H1 (cell line): ENCODE data around the gene FSCN2. TPM values are rescaled to one million over a fixed set of nuclear protein-coding genes. Genes with fewer than 3 reads are reported as not detected.

Experiments
- CTCF ChIA-PET: fragments of 300-600 bp; sonication (Branson Sonifier 250); formaldehyde crosslinking; loops from one replicate; lab custom pipeline; 2021; ENCODE audit not compliant: partially characterized antibody; lab: Charles Lee
- POLR2A ChIA-PET: fragments of 300-600 bp; sonication (Branson Sonifier 250); formaldehyde crosslinking; loops from one replicate; lab custom pipeline; 2021; ENCODE audit warnings: inconsistent platforms; ENCODE audit not compliant: partially characterized antibody; lab: Charles Lee
- DNase-seq, 2 experiments: peaks; one replicate each; pipeline versions ENCODE4 v3.0.0 to v3.0.0-alpha.2; 2010 to 2022; ENCODE audit warnings: low spot score in 2 of 2, low read depth in 1 of 2, mixed read lengths in 1 of 2
- FAIRE-seq: peaks from 2 replicates; lab custom pipeline; 2011; peaks lifted over from hg19 to GRCh38; lab: Jason Lieb, UNC
- H2AFZ ChIP-seq: 2 replicates; pipeline ENCODE4 v1.8.1; 2012; ENCODE audit warnings: low read length, inconsistent platforms
- H2AK5ac ChIP-seq: 2 replicates; pipeline ENCODE4 v1.6.1; 2013; ENCODE audit warnings: low read depth, low read length
- H2BK120ac ChIP-seq: replicated peaks from 2 replicates; pipeline ENCODE3; 2013; ENCODE audit warnings: low read depth, low read length, inconsistent platforms
- H2BK12ac ChIP-seq: 2 replicates; pipeline ENCODE4 v1.6.1; 2013; ENCODE audit warnings: low read depth, low read length
- H2BK15ac ChIP-seq: 2 replicates; pipeline ENCODE4 v1.6.1; 2013; ENCODE audit warnings: low read length
- H2BK20ac ChIP-seq: 2 replicates; pipeline ENCODE4 v1.6.1; 2013; ENCODE audit warnings: low read length
- H2BK5ac ChIP-seq: 2 replicates; pipeline ENCODE4 v1.6.1; 2013; ENCODE audit warnings: low read depth, low read length
- H3K14ac ChIP-seq: 2 replicates; pipeline ENCODE4 v1.6.1; 2013; ENCODE audit warnings: inconsistent platforms; ENCODE audit not compliant: insufficient read length
- H3K18ac ChIP-seq: 2 replicates; pipeline ENCODE4 v1.6.1; 2013; ENCODE audit warnings: low read length; ENCODE audit errors: extremely low read depth
- H3K23ac ChIP-seq: 2 replicates; pipeline ENCODE4 v1.6.1; 2013; ENCODE audit warnings: inconsistent platforms; ENCODE audit not compliant: insufficient read length
- H3K23me2 ChIP-seq: 2 replicates; pipeline ENCODE4 v1.6.1; 2013; ENCODE audit warnings: low read depth, low read length
- H3K27ac ChIP-seq: 2 replicates; pipeline ENCODE4 v1.6.1; 2011; ENCODE audit warnings: low read depth, low read length, inconsistent platforms
- H3K27me3 ChIP-seq, 4 experiments: replicated peaks in 1 of 4; 1 replicate in 1 of 4; 2 replicates in 3 of 4; pipeline versions ENCODE4 v1.6.1 to v1.8.1; 2011 to 2013; ENCODE audit warnings: low read length in 3 of 4, mild to moderate bottlenecking in 3 of 4, inconsistent platforms in 2 of 4, mixed read lengths in 2 of 4, moderate library complexity in 1 of 4; ENCODE audit not compliant: control insufficient read depth in 3 of 4, insufficient read depth in 3 of 4; ENCODE audit errors: extremely low read depth in 1 of 4
- H3K36me3 ChIP-seq, 4 experiments: 2 replicates each; pipeline versions ENCODE4 v1.6.1 to v1.8.1; 2011 to 2013; ENCODE audit warnings: mild to moderate bottlenecking in 4 of 4, low read length in 3 of 4, moderate library complexity in 2 of 4, control low read depth in 1 of 4, inconsistent platforms in 1 of 4; ENCODE audit not compliant: insufficient read depth in 4 of 4, control insufficient read depth in 2 of 4
- H3K4ac ChIP-seq: replicated peaks from 2 replicates; pipeline ENCODE3; 2013; ENCODE audit warnings: low read length, low read depth, mixed read lengths, inconsistent platforms; ENCODE audit not compliant: insufficient read length
- H3K4me1 ChIP-seq, 4 experiments: replicated peaks in 1 of 4; 1 replicate in 1 of 4; 2 replicates in 3 of 4; pipeline versions ENCODE4 v1.6.1 to v1.8.1; 2011 to 2013; ENCODE audit warnings: low read length in 3 of 4, inconsistent platforms in 2 of 4, mixed read lengths in 1 of 4; ENCODE audit not compliant: insufficient read depth in 4 of 4, control insufficient read depth in 3 of 4
- H3K4me2 ChIP-seq, 2 experiments: 2 replicates each; pipeline versions ENCODE4 v1.6.1 to v1.8.1; 2011 to 2013; ENCODE audit warnings: low read depth in 2 of 2, low read length in 2 of 2, control low read depth in 1 of 2, inconsistent platforms in 1 of 2, mild to moderate bottlenecking in 1 of 2; ENCODE audit not compliant: insufficient read depth in 1 of 2
- H3K4me3 ChIP-seq, 4 experiments: fragments of 200-600, 300-600 bp in 1 of 4; sonication (generic), shearing (Covaris generic), sonication (Bioruptor Twin) in 1 of 4; 2 replicates each; pipeline versions ENCODE4 v1.5.1 to v1.8.1; 2011 to 2016; ENCODE audit warnings: low read length in 4 of 4, low read depth in 3 of 4, control low read depth in 2 of 4, inconsistent platforms in 2 of 4, mild to moderate bottlenecking in 2 of 4, mixed read lengths in 1 of 4, moderate library complexity in 1 of 4; ENCODE audit not compliant: insufficient read depth in 2 of 4; ENCODE audit errors: extremely low read depth in 1 of 4
- H3K56ac ChIP-seq: replicated peaks from 2 replicates; pipeline ENCODE3; 2013; ENCODE audit warnings: low read depth, mild to moderate bottlenecking, mixed read lengths, low read length, inconsistent platforms; ENCODE audit not compliant: insufficient read length
- H3K79me1 ChIP-seq: 2 replicates; pipeline ENCODE4 v1.6.1; 2013; ENCODE audit warnings: low read depth, low read length, control low read depth
- H3K79me2 ChIP-seq, 2 experiments: 2 replicates each; pipeline versions ENCODE4 v1.6.1 to v1.8.1; 2012 to 2013; ENCODE audit warnings: low read length in 2 of 2, mild to moderate bottlenecking in 2 of 2, inconsistent platforms in 1 of 2; ENCODE audit not compliant: insufficient read depth in 2 of 2, control insufficient read depth in 1 of 2
- H3K9ac ChIP-seq, 4 experiments: replicated peaks in 1 of 4; 1 replicate in 1 of 4; 2 replicates in 3 of 4; pipeline versions ENCODE4 v1.6.1 to v1.8.1; 2011 to 2013; ENCODE audit warnings: low read depth in 3 of 4, low read length in 3 of 4, control low read depth in 2 of 4, mild to moderate bottlenecking in 2 of 4, moderate library complexity in 2 of 4, inconsistent platforms in 1 of 4; ENCODE audit errors: extremely low read depth in 1 of 4
- H3K9me3 ChIP-seq, 2 experiments: 2 replicates each; pipeline versions ENCODE4 v1.6.1 to v1.8.1; 2012 to 2013; ENCODE audit warnings: mild to moderate bottlenecking in 2 of 2, moderate library complexity in 2 of 2, control low read depth in 1 of 2, inconsistent platforms in 1 of 2, low read depth in 1 of 2, low read length in 1 of 2, mixed read lengths in 1 of 2; ENCODE audit not compliant: insufficient read depth in 2 of 2
- H4K20me1 ChIP-seq, 2 experiments: replicated peaks in 1 of 2; 2 replicates each; pipeline versions ENCODE3 to v1.8.1; 2011 to 2013; ENCODE audit warnings: inconsistent platforms in 2 of 2, low read length in 2 of 2, mild to moderate bottlenecking in 1 of 2; ENCODE audit not compliant: insufficient read depth in 2 of 2, control insufficient read depth in 1 of 2
- H4K5ac ChIP-seq: 2 replicates; pipeline ENCODE4 v1.6.1; 2013; ENCODE audit warnings: low read length, low read depth, mixed read lengths, inconsistent platforms; ENCODE audit not compliant: insufficient read length
- H4K8ac ChIP-seq: 2 replicates; pipeline ENCODE4 v1.8.0; 2013; ENCODE audit warnings: mild to moderate bottlenecking, moderate library complexity, low read length, inconsistent platforms; ENCODE audit not compliant: insufficient read depth; ENCODE audit errors: extremely low read depth
- H4K91ac ChIP-seq: replicated peaks from 2 replicates; pipeline ENCODE3; 2013; ENCODE audit warnings: low read length, mixed read lengths, inconsistent platforms; ENCODE audit not compliant: insufficient read length
- CREB1 ChIP-seq: IDR thresholded peaks from 2 replicates; pipeline ENCODE4 v1.6.1; 2012; ENCODE audit warnings: inconsistent platforms
- EZH2 ChIP-seq: fragments of 200-600 bp; sonication (generic); IDR thresholded peaks from 2 replicates; pipeline ENCODE4 v1.7.1; 2012; ENCODE audit warnings: low read depth, mild to moderate bottlenecking, moderate library complexity, low read length, inconsistent platforms; ENCODE audit not compliant: severe bottlenecking
- FOSL1 ChIP-seq: IDR thresholded peaks from 2 replicates; pipeline ENCODE4 v1.6.1; 2011; ENCODE audit warnings: mild to moderate bottlenecking, low read depth, low read length, moderate library complexity; ENCODE audit not compliant: insufficient read depth
- KDM4A ChIP-seq: IDR thresholded peaks from one replicate; pipeline ENCODE4 v1.7.1; 2012; ENCODE audit warnings: low read depth, mild to moderate bottlenecking, moderate library complexity, low read length, inconsistent platforms; ENCODE audit not compliant: severe bottlenecking
- RBBP5 ChIP-seq: IDR thresholded peaks from 2 replicates; pipeline ENCODE4 v1.7.1; 2012; ENCODE audit warnings: low read depth, mild to moderate bottlenecking, inconsistent platforms, low read length, moderate library complexity, borderline replicate concordance
- RNF2 ChIP-seq: fragments of 200-900, 300-1000 bp; sonication (generic); IDR thresholded peaks from 2 replicates; pipeline ENCODE4 v1.7.1; 2016; ENCODE audit warnings: borderline replicate concordance, low read depth, mild to moderate bottlenecking, antibody characterized with exemption, low read length; ENCODE audit not compliant: poor library complexity, severe bottlenecking; ENCODE audit errors: missing control alignments
- SIN3A ChIP-seq, 2 experiments: IDR thresholded peaks in 1 of 2; conservative IDR thresholded peaks in 1 of 2; 2 replicates each; pipeline ENCODE4 v1.6.1; 2011 to 2012; ENCODE audit warnings: low read length in 2 of 2, improper control_type of control experiment in 1 of 2, low read depth in 1 of 2, mild to moderate bottlenecking in 1 of 2
- TAF7 ChIP-seq: optimal IDR thresholded peaks from 2 replicates; pipeline ENCODE3; 2011; ENCODE audit warnings: low read depth, mild to moderate bottlenecking, inconsistent platforms, low read length, moderate library complexity, borderline replicate concordance
- USF2 ChIP-seq: IDR thresholded peaks from 2 replicates; pipeline ENCODE4 v1.6.1; 2011; ENCODE audit warnings: low read length, improper control_type of control experiment
- WGBS, 2 experiments: shearing (Covaris generic) in 1 of 2; methylation state at CpG; one replicate each; pipeline versions ENCODE4 v1.1.6 to v1.1.7; 2013 to 2015; ENCODE audit warnings: low lambda C conversion rate in 2 of 2, mixed read lengths in 2 of 2, inconsistent platforms in 1 of 2, low coverage in 1 of 2, missing lambda C conversion rate in 1 of 2; ENCODE audit not compliant: insufficient replicate concordance in 2 of 2, insufficient coverage in 1 of 2, insufficient read length in 1 of 2; ENCODE audit errors: extremely low coverage in 1 of 2, missing lambda C conversion rate in 1 of 2; 5-methylcytosine and 5-hydroxymethylcytosine counted together
- polyA plus RNA-seq, 7 experiments: library from polyadenylated mRNA; depleted of rRNA in 3 of 7; stranded (reverse) in 5 of 7; unstranded in 2 of 7; fragments of >200 nt in 5 of 7; fragments of 200-250 nt in 2 of 7; gene quantifications; 1 replicate in 5 of 7; 2 replicates in 1 of 7; 4 replicates in 1 of 7; pipeline versions ENCODE4 v1.2.1 to v1.2.3, GENCODE V29; 2011 to 2013; ENCODE audit warnings: missing spikeins in 2 of 7, mixed read lengths in 2 of 7
- total RNA-seq: library from RNA; stranded (reverse); fragmentation: NEBNext Ultra II Directional; extraction: Animal tissue kit (Norgen Biotek cat#: 25700); gene quantifications from 2 replicates; pipeline ENCODE4 v1.2.1, GENCODE V29; 2021

Gene FSCN2
- total and polyA plus RNA-seq, 2 of the 8 experiments (the other 6 are each of a cell fraction or from before 2014, with no cell fraction given) = 0.18 to 0.30 TPM

DNA sequence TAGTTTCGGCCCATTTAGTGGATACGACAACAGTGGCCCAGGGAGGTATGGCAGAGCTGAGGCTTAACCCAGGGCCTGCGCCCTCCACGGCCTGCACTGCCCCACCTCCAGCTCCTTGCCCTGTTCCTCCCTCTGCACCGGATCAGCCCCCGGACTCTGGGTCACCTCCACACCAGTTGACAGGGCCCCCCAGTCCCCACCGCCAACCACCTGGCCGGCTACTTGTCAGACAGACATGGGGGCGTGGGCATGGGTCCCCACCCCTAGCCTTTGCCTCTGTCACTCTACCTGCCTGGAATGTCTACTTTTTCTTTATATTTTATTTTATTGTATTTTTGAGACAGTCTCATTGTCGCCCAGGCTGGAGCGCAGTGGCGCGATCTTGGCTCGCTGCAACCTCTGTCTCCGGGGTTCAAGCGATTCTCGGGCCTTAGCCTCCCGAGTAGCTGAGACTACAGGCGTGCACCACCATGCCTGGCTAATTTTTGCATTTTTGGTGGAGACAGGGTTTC lies 12.6 kb upstream of the FSCN2 start:
- Histone ChIP-seq H2AFZ (no peak overlapping the region), H2BK120ac (no peak overlapping the region), H3K27me3 (peaks cover 0 to 31% (median 21%) of the 10 kb centered on the region in 4 experiments; a peak in 5 of 7 replicates), H2BK12ac (peak overlapping the region; percentile 39; the same call in 1 of the 2 replicates), H3K4me1 (peaks cover 0 to 47% (median 27%) of the 10 kb centered on the region in 4 experiments; a peak in 6 of 7 replicates), H3K9me3 (no peaks in the 10 kb centered on the region), H4K8ac (peak overlapping the region; percentile 14), H4K20me1 (peaks cover 16 to 23% of the 10 kb centered on the region in 2 experiments), H2AK5ac (no peak overlapping the region), H2BK20ac (no peak overlapping the region), H3K9ac (peak overlapping the region in 2 of 4 experiments; percentile 49 to 70; a peak in 3 of 7 replicates), H3K36me3 (peaks cover 12 to 16% (median 14%) of the 10 kb centered on the region in 4 experiments; a peak in 7 of 8 replicates), H3K79me2 (peaks cover 19 to 33% of the 10 kb centered on the region in 2 experiments), H3K27ac (no peak overlapping the region), H4K91ac (peak overlapping the region; percentile 10), H3K56ac (no peak overlapping the region), H2BK15ac (no peak overlapping the region), H4K5ac (no peak overlapping the region), H3K14ac (no peak overlapping the region), H2BK5ac (0 out of 2 replicates have a peak overlapping the region, but pooled peaks have one; percentile 60), H3K23me2 (peaks cover 33% of the 10 kb centered on the region), H3K4me3 (peak overlapping the region; percentile 56 to 75 (median 68)), H3K4me2 (peak overlapping the region; percentile 75 to 85), H3K23ac (no peak overlapping the region), H3K4ac (peak overlapping the region; percentile 44), H3K79me1 (peaks cover 11% of the 10 kb centered on the region; the same call in 1 of the 2 replicates), H3K18ac (0 out of 2 replicates have a peak overlapping the region, but pooled peaks have one; percentile 90)
- DNase-seq = no peak
- no peak for FAIRE-seq
- TF ChIP-seq TAF7 (no peak), RNF2 (no peak), CREB1 (no peak), USF2 (no peak), RBBP5 (no peak), KDM4A (no peak), SIN3A (conservative IDR thresholded peaks at IDR 0.05 in 1 of 2, IDR thresholded peaks at IDR 0.05 in 1 of 2; ENCODE audit: low read depth in 1 of 2, low read length in 2 of 2) (no peak), EZH2 (no peak), FOSL1 (no peak)
- ChIA-PET CTCF (interaction anchor here (0.9 to 5.2 kb wide), 4 partner anchors 8 to 31 kb away, joined by 3 to 33 read pairs (median 8); partner anchors contain the start of gene FSCN2), POLR2A (interaction anchor here (0.7 to 30.5 kb wide), 11 partner anchors 10 to 273 kb away, joined by 3 to 1004 read pairs (median 4); partner anchors contain the start of genes ACTG1 and FSCN2)
- WGBS, 2 experiments = 75% methylated on average over 19 of the region's 19 CpGs; no CpG with 5 or more reads in 1 of the 2 experiments
